Activated CD8-positive, alpha-beta memory T cell treated with anti-CD3 and anti-CD28 coated beads, Interleukin-2, amount 50 U/mL, for 4 hours (primary cell): ENCODE measurements around the gene ZP3.
"Not testable (repeated sequence)": the region's sequence is repeated elsewhere in the genome, so short reads cannot be mapped to it uniquely, and the experiment has no call there.

Experiments
- DNase-seq: peaks from one replicate; pipeline ENCODE4 v3.0.0-alpha.2; 2020

The ZP3 gene

DNA sequence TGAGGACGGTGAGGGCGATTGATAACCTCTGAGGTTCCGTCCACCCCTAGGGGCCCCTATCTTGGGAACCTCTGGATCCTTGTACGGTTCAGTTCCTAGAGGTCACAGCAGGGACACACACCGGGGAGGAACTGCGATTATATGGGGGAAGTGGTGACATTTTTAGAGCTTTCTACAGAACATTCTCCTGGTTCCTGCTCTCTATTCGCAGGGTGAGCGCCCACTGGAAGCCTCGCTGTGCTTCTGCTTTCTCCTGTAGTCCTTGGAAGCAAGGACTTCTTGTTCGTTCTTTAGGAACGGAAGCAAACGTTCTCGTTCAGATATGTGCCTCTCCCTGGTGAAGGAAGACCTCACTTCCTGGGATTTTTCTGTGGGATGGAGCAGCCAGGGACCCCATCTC is 63.2 kb downstream of the ZP3 start:
- DNase-seq, result not testable (repeated sequence)
